Stimulated activated CD4-positive, alpha-beta T cell treated with anti-CD3 and anti-CD28 coated beads, Interleukin-2, amount 100 ng/mL, for 48 hours (primary cell): ENCODE results near the gene CAPN1.
"Not testable (repeated sequence)": the region's sequence is repeated elsewhere in the genome, so short reads cannot be mapped to it uniquely, and the experiment has no call there.

Source experiments
- DNase-seq, 2 donors: peaks; one replicate each; pipeline ENCODE4 v3.0.0-alpha.2; 2020

Gene CAPN1

DNA sequence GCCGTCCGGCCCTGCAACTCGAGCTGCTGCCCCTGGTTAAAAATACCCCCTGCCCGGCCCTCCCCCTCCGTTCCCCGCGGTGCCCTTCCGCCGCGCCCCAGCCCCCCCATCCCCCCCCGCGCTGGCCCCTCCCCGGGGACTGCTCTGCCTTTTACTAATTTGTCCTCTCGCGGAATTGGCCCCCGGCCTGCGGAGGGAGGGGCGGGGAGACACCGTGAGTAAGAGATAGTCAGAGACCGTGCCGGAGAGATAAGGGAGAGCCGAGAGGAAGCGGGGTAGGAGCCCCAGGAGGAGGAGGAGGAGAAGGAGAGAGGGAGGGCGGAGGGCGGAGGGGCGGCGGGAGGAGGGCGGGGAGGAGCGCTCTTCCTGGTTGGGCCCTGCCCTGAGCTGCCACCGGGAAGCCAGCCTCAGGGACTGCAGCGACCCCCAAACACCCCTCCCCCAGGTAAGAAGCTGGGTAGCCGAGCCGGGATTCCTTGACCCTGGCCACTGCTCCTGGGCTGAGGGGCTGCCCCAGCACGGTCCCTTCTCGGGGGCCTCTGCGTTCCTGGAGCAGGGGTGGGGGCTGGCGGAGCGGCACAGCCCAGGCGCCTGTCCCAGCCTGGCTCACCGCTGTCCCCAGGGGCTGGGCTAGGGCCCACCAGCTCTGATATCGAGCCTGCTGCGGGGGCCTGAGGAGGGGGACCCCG is at the start of gene CAPN1:
TSS of gene CAPN1 (plus strand) at position 360 of the 689 bp plus-strand sequence. CDS start 774 bp downstream, outside the sequence.
- peak; percentile 69 to 72 for DNase-seq

DNA sequence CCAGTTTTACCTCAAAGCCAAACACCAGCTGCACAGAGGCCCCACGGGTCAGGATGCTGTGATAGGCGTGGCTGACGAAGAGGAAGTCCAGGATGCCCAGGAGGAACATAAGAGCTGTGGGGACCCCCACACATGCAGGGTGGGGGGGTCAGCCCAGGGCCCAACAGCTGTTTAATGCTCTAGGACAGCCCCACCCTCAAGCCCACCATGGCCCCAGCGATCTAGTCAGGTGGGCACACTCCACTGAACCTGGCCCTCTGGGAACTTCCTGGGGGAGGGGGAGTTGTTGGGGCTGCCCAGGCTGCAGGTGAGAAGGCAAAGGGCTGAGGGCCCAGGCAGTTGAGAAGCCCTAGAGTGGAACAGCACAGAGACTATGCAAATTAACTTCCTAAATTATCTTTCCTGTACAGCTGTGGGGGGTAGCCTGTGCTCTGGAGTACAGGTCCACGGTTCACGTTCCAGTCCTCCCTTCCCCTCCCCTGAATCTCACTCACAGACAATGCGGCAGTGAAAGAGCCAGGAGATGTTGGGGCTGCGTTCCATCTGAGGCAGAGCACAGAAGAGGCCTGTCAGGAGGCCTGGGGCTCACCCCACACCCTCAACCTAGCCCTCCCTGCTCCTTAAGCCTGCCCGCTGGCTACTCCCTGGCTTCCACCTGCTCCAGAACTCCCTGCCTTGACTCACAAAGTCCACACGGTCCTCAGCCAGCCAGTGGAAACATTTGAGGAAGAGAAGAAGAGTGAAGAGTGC is 49.3 kb upstream of the CAPN1 start:
- DNase-seq, result no peak

DNA sequence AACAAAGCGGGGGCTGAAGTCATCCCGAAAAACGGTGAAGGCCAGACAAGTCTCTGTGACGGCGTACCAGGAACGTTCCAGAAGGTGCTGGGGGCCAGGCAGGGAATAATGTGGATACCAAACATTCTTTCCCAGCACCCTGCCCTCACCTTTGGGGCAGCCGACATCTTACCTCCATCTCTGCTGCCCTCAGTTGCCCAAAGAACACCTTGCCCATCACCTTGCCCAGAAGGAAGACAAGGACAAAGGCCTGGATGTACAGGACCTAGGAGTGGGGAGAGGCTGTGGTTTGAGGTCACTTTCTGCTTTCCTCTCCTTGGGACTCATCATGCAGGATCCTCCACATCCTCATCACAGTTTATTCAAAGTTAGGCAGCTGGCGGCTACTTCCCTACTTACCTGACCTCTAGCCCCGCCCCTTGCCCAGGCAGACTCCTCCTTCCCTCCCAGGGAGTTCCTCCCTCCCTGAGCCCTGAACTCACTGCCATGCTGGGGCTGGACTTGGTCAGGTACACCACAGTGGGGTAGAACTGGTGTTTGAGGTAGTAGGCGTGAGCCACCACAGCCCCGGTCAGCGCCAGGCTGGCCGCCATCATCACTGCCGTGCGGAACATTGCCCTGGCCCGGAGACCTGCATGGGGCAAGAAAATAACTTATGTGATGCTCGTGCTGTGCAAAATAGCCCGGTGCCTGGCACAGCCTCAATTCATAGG is 48.6 kb upstream of the CAPN1 start:
- DNase-seq, result no peak

DNA sequence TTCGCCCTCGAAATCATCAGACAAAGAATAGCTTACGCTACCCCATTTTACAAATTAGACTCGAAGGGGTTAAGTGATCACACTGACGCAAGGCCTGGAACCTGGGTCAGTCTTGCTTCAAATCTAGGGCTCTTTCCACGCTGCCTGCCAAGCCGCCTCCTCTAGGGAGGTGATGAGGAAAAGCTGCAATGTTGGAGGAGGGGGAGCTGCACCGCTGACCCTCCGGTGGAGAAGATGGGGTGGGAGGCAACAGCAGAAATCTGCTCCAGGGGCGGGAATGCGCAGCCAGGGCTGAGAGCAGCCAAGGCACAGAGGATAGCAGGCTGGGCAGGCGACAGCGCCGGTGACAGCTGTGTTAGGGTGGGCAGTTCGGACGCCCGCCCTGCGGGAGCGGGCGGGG is 48.0 kb upstream of the CAPN1 start:
- DNase-seq, result no peak

DNA sequence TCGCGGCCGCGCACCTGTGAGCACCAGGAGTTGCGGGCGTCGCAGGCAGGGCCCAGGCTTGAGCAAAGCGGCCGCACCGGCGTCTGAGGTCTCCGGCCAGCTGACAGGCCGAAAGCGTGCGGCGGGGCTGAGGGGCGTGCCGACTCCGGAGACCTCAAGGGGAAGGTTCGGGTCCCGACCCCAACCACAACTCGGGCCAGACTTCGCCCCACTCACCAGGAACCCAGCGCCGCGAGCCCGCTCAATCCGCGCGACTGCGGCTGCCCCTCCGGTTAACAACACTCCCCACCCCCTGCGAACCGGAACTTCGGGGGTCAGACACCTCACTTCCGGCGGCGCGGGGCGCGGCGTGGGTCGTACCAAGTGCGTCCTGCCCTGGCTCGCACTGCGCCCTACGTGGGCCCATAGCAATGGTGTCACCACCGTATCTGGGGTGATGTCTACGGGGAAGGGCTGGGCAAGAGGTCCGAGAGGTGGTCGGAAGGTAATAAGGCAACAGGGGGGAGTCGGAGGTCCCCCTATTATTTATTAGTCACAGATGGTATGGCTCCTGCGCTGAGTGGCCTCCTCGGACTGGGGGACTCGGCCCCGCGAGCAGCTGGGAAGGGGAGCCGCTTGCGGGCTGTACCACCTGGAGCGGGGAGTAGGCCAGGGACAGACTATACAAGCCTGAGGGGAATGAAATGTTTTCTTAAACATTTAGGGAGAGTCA is 47.3 kb upstream of the CAPN1 start, which contains the start of gene SYVN1:
TSS of gene SYVN1 (minus strand) at position 280 of the 712 bp plus-strand sequence. CDS start 918 bp downstream, outside the sequence.
- peak; percentile 86 to 89 for DNase-seq

DNA sequence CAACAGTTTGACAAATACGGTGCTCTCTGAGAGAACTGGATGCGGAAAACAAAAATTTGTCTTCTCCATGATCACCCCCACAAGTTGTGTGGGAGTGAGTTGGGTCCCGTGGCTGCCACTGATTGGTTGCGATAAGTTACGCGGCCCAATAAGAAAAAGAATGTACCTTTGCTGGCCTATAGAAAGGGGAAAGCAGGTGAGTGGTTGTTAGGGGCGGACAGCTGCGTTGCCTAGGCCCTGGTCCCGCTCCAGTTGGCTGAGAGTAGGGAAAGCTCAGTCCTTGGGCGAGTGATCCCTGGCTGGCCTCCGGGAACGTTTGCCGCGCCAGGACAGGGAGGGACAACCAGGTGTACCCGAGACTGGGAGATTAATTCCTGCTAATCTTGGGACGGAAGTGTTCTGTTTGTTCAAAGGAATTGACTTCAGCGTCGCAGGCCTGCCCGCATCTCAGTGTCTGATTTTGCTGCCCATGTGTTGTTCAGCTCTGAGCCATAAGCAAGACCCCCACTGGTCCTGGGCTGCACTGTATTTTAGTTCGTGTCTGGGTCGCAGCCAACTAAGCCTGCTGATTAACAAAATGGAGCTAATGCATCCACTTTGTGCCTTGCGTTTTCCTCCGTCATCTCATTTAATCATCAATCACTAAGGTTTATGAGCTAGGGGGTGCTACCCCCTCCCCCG is 46.6 kb upstream of the CAPN1 start:
- peak; percentile 66 to 72 for DNase-seq

DNA sequence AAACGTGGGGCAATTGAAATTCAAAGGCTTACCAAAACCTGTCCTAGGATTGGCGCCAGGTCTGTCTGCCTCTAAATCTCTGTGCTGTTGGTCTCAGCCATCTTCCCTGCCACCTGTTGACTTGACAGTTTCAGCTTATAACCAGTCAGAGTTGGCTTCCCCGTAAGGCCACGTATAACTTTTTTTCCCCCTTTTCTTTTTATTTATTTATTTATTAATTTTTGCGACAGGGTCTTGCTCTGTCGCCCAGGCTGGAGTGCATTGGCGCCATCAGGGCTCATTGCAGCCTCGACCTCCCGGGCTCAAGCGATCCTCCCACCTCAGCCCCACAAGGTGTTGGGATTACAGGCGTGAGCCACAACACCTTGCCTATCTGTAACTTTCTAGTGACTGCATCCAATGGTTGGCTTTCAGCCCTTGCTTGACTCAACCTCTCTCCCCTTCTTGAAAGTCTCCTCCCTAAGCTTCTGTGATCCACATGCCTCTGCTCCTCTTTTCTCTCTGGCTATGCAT is 46.0 kb upstream of the CAPN1 start:
- no peak for DNase-seq

DNA sequence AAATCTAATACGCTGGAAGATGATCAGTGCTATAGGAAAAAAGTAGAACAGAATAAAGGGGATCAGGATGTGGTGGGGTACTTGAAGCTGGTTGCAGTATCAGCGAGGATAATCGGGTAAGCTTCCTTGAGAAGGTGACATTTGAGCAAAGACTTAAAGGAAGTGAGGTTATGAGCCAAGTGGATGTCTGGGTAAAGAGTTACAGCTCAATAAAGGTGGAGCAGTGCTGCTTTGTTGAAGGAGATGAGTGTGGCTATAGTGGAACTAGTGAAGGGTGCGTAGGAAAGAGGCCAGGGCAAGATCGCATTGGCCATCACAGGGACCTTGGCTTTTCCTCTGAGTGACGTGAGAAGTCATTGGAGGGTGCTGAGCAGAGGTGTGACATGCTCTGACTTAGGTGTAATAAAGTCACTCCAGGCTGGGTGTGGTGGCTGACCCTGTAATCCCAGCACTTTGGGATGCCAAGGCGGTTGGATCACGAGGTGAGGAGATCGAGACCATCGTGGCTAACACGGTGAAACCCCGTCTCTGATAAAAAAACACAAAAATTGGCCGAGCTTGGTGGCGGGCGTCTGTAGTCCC is 45.1 kb upstream of the CAPN1 start:
- no peak for DNase-seq

DNA sequence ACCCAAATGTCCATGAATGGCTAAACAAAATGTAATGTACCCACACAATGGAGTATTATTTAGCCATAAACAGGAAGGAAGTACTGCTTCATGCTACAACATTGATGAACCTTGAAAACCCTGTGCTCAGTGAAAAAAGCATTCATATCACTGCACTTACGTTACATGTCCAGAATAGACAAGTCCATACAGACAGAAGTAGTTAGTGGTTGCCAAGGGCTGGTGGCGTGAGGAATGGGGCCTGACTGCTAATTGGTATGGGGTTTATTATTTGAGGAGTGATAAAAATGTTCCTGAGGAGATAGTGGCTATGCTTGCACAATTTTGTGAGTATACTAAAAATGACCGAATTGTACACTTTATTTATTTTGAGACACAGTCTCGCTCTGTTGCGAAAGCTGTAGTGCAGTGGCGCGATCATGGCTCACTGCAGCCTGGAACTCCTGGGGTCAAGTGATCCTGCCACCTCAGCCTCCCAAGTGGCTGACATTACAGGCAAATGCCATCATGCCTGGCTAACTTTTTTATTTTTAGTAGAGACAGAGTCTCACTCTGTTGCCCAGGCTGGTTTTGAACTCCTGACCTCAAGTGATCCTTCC is 39.7 kb upstream of the CAPN1 start:
- DNase-seq, result no peak

DNA sequence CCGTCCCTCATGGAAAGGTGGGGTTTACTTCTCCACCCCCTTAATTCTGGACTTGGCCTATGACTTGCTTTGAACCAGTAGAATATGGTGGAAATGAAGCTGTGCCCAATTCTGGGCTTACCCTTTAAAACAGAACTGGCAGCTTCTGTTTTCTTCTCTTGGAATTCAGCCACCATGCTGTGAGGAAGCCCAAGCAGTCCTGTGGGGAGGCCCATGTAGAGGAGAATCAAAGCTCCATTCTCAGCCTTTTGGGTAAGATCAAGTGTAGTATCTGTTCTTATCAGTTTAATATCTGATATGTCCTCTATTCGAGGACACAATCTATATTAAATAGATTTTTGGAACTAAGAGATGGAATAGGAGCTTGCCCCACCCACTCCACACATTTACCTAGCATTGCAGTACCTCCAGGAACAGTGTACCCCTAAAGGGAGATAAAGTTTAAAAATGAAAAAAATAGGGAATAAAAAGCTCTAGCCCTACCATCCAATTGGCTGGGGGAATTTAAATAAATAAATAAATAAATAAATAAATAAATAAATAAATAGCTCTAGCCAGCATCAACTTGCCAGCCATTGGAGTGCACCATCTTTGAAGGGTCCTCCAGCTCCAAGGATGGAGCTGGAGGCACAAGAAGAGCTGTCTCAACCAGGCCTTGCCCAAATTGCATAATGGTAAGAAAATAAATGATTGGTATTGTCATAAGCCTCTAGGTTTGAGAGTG is 34.2 kb upstream of the CAPN1 start:
- DNase-seq, result no peak

DNA sequence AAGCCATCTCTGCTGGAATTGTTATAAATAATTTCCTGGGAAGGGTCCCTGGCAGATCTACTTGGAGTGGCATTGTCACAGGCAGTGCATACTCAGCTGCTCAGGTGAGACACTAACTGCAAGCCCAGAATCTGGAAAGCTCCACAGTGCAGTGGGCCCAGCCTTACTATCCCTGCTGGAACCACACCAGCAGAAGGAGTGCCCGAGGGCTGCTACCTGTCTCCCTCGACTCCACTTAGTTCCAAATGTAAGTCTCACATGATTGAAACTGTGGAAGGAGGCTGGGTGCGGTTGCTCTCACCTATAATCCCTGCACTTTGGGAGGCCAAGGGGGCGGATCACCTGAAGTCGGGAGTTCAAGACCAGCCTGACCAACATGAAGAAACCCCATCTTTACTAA is 33.1 kb upstream of the CAPN1 start:
- no peak for DNase-seq

DNA sequence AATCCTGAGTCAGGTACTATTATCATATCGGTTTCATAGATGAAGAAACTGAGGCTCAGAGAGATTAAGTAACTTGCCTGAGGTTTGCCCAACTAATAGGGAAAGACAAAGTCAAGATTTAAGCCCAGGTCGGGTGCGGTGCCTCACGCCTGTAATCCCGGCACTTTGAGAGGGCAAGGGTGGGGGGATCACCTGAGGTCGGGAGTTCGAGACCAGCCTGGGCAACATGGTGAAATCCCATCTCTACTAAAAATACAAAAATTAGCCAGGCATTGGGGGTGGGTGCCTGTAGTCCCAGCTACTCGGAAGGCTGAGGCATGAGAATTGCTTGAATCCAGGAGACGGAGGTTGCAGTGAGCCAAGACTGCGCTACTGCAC is 31.6 kb upstream of the CAPN1 start:
- DNase-seq, result not testable (repeated sequence)

DNA sequence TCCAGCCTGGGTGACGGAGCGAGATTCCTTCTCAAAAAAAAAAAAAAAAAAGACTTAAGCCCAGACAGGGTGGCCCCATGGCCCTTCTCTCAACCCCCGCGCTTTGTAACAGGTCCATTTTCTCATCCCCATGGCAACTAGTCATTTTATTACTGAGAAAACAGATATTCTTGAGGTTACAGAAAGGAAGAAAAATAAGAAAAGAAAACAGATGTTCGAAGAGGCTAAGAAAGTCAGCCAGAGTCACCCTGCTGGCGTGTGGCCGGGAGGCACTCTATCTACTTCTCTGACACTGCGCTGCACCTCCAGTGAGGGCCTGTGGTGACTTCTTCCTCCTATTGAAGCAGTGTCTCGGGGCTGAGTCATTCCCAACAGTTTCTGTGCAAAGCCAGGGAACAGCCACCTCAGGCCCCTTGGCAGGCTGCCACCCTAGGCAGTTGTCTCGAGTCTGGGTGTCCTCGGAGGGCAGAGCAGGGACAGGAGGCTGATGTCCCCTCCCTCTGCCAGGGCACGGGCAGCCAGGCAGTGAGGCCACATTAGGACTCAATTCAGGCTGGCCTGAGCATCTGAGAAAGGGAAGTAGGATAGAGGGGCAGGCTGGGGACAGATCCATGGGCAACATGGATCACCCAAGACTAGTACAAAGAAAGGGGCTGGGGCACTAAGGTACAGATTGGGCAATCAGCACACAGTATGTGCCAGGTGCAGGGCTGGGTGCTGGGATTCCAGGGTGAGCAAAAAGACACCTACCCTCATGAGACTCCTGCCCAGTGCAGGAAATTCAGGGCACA is 31.0 kb upstream of the CAPN1 start:
- peak; percentile 21 to 25 for DNase-seq

DNA sequence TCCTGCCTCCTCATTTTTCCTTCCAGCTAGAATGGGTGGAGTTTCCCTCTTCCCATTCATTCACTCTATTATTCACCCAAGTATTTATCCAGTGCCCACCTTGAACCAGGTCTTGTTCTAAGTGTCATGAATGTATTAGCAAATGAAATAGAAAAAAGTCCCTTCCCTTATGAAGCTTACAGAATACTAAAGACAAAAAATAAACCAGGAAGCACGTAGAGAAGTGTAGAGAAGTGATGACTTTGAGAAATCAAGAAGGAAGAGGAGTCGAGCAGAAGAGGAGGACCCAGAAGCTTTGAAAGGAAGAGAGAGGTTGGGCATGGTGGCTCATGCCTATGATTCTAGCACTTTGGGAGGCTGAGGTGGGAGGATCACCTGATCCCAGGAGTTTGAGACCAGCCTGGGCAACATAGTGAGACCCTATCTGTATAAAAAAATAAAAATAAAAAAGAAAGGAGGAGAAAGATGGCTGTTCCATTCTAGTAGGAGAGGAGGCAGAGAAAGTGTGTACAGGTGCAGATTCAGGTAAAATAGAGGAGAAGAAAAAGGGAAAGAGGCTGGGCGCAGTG is 30.3 kb upstream of the CAPN1 start:
- DNase-seq, result no peak

DNA sequence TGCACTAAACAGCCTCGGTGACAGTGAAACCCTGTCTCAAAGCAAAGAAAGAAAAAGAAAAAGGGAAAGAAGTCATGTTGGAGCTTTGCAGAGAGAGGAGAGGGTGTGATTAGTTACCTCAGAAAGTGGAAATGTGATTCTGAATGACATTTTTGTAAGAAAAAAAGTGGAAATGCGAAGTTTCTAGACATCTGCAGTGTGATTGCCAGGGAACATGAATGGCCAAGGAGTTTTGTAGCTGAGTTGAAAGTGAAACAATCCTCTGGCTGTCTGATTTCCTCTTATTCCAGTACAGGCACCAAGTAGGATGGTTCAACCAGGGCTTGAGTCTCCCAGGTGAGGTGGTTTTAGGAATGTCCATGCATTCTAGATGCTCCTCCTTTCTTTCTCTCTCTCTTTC is 29.6 kb upstream of the CAPN1 start:
- no peak for DNase-seq

DNA sequence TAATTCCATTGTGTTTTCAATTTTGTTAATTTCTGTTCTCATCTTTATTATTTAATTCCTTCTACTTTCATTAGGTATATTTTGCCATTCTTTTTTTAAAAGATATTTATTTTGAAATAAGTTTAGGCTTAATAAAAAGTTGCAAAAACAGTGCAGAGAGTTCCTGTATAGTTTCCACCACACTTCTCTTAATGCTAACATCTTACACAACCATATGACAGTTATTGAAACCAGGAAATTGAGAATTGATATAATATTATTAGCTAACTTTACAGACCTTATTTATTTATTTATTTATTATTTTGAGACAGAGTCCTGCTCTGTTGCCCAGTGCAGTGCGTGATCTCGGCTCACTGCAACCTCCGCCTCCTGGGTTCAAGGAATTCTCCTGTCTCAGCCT is 25.5 kb upstream of the CAPN1 start:
- no peak for DNase-seq

DNA sequence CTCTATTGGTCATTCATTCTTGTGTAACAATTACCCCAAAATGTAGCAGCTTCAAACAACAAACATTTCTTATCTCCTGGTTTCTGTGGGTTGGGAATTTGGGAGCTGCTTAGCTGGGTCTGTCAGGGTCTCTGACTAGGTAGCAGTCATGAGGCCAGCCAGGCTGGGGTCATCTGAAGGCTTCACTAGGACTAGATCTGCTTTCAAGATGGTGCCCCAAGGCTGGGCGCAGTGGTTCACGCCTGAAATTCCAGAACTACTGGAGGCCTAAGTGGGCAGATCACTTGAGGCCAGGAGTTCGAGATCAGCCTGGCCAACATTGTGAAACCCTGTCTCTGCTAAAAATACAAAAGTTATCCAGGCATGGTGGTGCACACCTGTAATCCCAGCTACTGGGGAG is 24.8 kb upstream of the CAPN1 start:
- DNase-seq, result no peak

DNA sequence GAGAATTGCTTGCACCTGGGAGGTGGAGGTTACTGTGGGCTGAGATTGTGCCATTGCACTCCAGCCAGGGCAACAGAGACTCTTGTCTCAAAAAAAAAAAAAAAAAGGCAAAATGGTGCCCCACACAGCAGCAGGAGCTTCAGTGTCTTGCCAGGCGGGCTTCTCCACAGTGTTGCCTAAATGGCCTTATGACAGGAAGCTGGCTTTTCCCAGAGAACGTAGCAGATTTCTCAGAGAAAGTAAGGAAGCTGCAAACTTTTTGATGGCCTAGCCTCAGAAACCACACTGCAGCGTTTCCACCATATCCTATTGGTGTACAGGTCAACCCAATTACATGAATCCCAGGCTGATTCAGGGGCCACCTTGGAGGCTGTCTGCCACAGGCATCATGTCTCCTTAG is 24.4 kb upstream of the CAPN1 start:
- DNase-seq, result no peak

DNA sequence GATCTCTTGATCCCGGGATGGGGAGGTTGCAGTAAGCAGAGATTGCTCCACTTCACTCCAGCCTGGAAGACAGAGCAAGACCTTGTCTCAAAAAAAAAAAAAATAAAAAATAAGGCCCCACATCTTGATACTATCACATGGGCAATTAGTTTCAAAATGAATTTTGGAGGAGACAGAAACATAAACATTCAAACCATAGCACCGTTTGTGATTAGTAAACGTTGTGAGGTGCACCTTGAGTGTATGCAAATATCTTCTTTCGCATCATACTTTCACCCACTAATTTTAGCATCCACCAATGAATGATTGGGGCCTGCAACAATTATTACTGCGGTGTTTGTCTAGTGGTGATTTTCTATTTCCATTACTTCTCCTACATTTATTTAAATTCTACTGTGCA is 22.7 kb upstream of the CAPN1 start:
- DNase-seq, result no peak

DNA sequence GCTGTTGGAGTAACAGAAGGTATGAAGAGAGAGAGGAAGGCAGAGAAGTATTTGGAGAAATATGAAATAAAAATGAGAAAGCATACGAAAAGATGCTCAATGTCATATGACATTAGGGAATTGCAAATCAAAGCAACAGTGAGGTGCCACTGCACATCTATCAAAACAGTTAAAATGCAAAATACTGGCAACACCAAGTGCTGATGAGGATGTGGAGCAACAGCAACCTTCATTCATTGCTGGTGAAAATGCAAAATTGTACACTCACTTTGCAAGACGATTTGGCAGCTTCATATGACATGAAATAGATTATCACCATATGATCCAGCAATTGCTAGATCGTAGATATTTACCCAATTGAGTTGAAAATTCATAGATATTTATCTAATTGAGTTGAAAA is 21.1 kb upstream of the CAPN1 start:
- DNase-seq, result no peak
